T-helper 1 cell treated with Interleukin-12 subunit alpha and Interleukin-12 subunit beta and Interleukin-4 antibody, amounts not matched to agents 30 μg/mL and 1 μg/mL, for 36 hours (primary cell): ENCODE results near the gene ANKRD17.

ENCODE experiments used
- H3K27ac Mint-ChIP-seq: one replicate; pipeline ENCODE4 v1.8.0; 2021; ENCODE audit warnings: mild to moderate bottlenecking, mixed read lengths
- H3K27me3 Mint-ChIP-seq: one replicate; pipeline ENCODE4 v1.8.0; 2021; ENCODE audit warnings: low read depth, mixed read lengths
- H3K36me3 Mint-ChIP-seq: one replicate; pipeline ENCODE4 v1.8.0; 2021; ENCODE audit warnings: low read depth, mixed read lengths
- H3K4me1 Mint-ChIP-seq: one replicate; pipeline ENCODE4 v1.8.0; 2021; ENCODE audit warnings: low read depth, mixed read lengths
- H3K4me3 Mint-ChIP-seq: one replicate; pipeline ENCODE4 v1.8.0; 2021; ENCODE audit warnings: mild to moderate bottlenecking, moderate library complexity, mixed read lengths
- H3K9me3 Mint-ChIP-seq: one replicate; pipeline ENCODE4 v1.8.0; 2021; ENCODE audit warnings: mixed read lengths

Gene ANKRD17

DNA sequence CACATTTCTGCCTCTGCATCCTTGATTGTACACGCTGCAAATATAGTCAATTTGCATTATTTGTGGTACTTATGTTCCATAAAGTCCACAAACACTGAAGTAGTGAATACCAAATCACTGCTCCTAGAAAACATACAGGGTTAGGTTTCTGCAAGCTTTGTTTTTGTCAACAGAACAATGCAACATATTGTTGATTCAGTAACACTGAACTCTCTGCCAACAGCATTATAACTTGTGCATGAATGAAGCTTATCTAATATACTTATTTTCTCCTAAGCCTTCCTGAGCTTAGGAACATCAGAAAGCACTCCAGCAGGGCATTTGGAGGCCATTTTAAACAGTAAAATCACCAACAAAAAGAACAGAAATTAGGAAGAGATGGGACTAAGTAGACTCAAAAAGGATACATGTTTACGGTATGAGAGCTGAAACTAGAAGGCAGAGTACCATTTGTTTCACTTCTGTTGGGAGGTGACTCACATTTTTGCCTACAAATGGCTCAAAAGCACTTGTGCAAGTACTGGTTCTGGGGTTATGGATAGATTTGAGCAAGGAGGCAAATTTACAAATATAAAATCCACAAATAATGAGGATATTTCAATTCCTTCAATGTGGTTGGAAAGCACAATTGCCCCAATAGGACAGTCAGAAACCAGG lies 203.2 kb downstream of the ANKRD17 start:
- no peak overlapping the region for H3K27ac Mint-ChIP-seq
- no peak overlapping the region for H3K4me3 Mint-ChIP-seq
- H3K36me3 Mint-ChIP-seq, result peaks cover 43% of the 10 kb centered on the region
- no peaks in the 10 kb centered on the region for H3K9me3 Mint-ChIP-seq
- H3K4me1 Mint-ChIP-seq, result peaks cover 9% of the 10 kb centered on the region
- no peaks in the 10 kb centered on the region for H3K27me3 Mint-ChIP-seq

DNA sequence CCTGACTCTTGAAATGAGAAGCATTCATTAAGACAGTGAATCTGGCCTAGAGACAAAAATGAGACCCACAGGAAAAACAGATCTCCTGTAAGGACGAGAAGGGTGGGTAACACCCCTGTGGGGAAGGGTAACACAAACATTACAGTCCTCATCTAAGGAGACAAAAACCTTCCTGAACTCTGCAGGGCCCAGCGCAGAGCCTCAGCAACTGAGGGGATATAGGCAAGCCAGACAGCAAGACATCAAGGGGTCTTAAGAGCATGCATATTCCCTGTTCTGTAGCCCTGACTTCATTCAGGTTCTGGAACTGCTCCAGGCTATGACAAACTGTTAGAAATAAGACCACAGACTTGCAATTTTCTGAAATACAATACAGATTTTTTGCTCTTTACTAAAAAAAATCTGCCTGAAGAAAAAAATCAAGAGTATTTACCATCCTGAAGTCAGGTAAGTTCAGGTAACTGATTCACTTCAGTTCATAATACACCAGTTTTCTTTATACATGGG lies 204.6 kb downstream of the ANKRD17 start:
- H3K36me3 Mint-ChIP-seq, result peaks cover 33% of the 10 kb centered on the region
- H3K9me3 Mint-ChIP-seq, result no peaks in the 10 kb centered on the region

DNA sequence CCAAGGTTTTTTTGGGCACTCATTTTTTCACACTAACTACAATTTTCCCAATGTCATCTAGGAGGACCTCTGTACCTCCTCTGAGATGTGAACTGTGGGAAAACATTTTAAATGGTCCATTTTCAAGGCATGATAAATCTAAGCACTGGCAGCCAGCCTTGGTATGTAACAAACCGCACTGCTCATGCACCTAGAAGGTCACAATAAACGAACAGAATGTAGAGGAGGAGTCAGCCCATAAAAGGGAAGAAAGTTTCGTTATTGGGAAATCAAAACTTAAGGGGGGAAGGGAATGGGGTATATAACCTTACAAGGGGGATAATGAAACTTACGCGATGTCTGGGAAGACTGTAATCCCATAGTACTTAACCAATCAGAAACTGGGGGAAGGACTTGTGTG lies 205.5 kb downstream of the ANKRD17 start:
- H3K4me3 Mint-ChIP-seq, result no peak overlapping the region
- peaks cover 29% of the 10 kb centered on the region for H3K36me3 Mint-ChIP-seq
- H3K9me3 Mint-ChIP-seq, result no peaks in the 10 kb centered on the region
- peaks cover 9% of the 10 kb centered on the region for H3K4me1 Mint-ChIP-seq
- H3K27me3 Mint-ChIP-seq, result no peaks in the 10 kb centered on the region
- no peak overlapping the region for H3K27ac Mint-ChIP-seq

More for the DNA sequence above, 204.6 kb downstream of the ANKRD17 start:
- Mint-ChIP-seq H3K27me3 (no peaks in the 10 kb centered on the region), H3K4me1 (peaks cover 9% of the 10 kb centered on the region), H3K4me3 (no peak overlapping the region), H3K27ac (no peak overlapping the region)

DNA sequence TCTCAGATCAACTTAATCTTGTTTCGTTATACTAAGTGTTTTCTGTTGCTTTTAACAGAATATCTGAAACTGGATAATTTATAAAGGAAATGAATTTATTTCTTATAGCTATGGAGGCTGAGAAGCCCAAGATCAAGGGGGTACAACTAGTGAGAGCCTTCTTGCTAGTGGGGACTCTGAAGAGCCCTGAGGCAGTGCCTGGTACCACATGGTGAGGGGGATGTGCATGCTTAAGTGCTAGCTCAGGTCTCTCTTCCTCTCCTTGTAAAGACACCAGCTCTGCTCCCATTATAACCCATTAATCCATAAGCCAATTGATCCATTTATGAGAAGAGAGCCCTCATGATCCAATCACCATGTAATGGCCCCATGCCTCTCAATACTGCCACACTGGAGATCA lies 207.0 kb downstream of the ANKRD17 start:
- Mint-ChIP-seq H3K27me3 (no peaks in the 10 kb centered on the region), H3K36me3 (peaks cover 24% of the 10 kb centered on the region), H3K9me3 (no peaks in the 10 kb centered on the region), H3K4me3 (no peak overlapping the region), H3K4me1 (peaks cover 9% of the 10 kb centered on the region), H3K27ac (no peak overlapping the region)

DNA sequence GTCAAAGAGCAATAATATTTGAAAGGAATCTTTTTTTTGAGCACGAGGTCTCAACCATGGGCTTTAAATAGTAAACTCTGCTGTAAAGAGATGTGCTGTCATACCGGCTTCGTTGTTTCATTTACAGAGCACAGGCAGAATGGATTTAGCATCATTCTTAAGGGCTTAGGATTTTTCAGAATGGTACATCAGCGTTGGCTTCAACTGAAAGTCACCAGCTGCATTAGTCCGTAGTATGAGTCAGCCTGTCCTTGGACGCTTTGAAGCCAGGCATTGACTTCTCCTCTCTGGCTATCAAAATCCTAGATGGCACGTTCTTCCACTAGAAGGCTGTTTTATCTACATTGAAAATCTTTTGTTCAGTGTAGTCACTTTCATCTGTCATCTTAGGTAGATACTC lies 212.7 kb downstream of the ANKRD17 start:
- H3K36me3 Mint-ChIP-seq, result peaks cover 2% of the 10 kb centered on the region
- H3K4me1 Mint-ChIP-seq, result no peaks in the 10 kb centered on the region
- H3K27ac Mint-ChIP-seq, result no peak overlapping the region
- no peak overlapping the region for H3K4me3 Mint-ChIP-seq
- peaks cover 4% of the 10 kb centered on the region for H3K9me3 Mint-ChIP-seq
- no peaks in the 10 kb centered on the region for H3K27me3 Mint-ChIP-seq

DNA sequence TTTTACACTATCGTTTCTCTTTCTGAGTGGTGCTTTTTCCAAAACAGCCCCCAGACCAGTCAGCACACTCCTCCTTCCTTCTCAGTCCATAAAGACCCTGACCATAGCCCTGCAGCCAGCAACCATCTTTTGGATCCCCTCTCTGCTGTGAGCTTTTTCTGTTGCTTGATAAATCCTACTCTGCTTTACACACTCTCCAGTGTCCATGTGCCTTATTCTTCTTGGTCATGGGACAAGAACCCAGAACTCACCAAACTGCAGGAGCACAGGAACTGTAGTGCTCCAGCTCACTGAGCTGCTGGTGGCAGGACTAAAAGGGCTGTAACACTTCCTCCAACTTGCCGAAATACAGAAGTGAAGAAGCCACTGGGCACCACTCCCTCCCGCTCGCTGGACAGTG lies 221.5 kb downstream of the ANKRD17 start:
- Mint-ChIP-seq H3K4me3 (no peak overlapping the region), H3K36me3 (peaks cover 4% of the 10 kb centered on the region), H3K9me3 (peaks cover 15% of the 10 kb centered on the region), H3K27me3 (peaks cover 5% of the 10 kb centered on the region), H3K4me1 (no peaks in the 10 kb centered on the region), H3K27ac (no peak overlapping the region)

DNA sequence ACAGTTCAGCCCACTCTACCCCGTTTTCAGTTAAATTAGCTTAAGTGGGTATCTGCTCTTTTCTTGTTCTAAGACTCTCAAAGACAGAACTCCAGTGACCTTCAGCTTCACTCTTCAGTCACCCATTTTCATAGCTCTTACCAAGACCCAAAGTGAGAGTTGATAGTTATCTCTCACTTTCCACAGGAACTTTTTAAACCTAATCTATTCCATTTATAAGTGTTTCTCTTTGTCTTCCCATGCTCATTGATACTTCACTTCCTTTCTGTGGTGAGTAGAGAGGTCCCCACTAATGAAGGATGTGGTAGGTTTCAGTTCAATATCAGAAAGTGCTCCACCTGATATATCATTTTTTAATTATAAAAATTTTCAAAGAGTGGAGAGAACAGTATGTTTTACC lies 222.5 kb downstream of the ANKRD17 start:
- H3K27ac Mint-ChIP-seq, result no peak overlapping the region
- H3K4me3 Mint-ChIP-seq, result no peak overlapping the region

DNA sequence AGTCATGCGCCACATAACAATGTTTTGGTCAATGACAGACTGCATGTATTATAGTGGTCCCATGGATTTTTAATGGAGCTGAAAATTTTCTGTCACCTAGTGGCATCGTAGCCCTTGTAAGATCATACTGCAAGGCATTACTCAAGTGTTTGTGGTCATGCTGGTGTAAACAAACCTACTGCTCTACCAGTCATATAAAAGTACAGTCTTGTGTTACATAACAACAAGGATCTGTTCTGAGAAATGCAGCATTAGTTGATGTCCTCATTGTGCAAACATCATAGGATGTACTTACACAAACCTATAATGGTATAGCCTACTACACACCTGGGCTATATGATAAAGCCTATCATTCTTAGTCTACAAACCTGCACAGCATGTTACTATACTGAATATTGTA lies 223.7 kb downstream of the ANKRD17 start:
- peaks cover 5% of the 10 kb centered on the region for H3K27me3 Mint-ChIP-seq
- peaks cover 15% of the 10 kb centered on the region for H3K9me3 Mint-ChIP-seq
- no peak overlapping the region for H3K27ac Mint-ChIP-seq
- H3K4me3 Mint-ChIP-seq, result no peak overlapping the region
- no peaks in the 10 kb centered on the region for H3K4me1 Mint-ChIP-seq
- peaks cover 4% of the 10 kb centered on the region for H3K36me3 Mint-ChIP-seq

More for the DNA sequence above, 222.5 kb downstream of the ANKRD17 start:
- Mint-ChIP-seq H3K9me3 (peaks cover 15% of the 10 kb centered on the region), H3K36me3 (peaks cover 4% of the 10 kb centered on the region), H3K27me3 (peaks cover 5% of the 10 kb centered on the region), H3K4me1 (no peaks in the 10 kb centered on the region)

DNA sequence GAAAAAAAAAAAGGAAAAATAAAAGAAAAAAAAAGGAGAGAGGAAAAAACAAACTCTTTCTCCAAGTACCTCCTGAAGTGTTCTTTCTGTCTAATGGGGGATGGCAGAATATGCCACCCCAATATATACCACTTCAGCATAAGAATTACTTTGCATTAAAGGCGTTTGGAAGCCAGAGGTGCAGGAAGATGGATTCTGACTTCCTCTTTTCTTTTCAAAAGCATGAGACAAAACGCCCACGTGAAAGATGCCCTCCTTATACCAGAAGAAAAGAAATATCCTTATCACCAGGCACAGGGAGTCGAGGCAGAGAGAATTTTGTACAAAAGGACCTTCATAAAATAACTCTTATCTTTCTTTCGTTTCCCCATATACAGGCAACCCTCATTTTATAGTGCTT lies 230.0 kb downstream of the ANKRD17 start:
- H3K27ac Mint-ChIP-seq, result no peak overlapping the region
- peaks cover 2% of the 10 kb centered on the region for H3K4me1 Mint-ChIP-seq
- peaks cover 3% of the 10 kb centered on the region for H3K27me3 Mint-ChIP-seq

More for the DNA sequence above, 230.0 kb downstream of the ANKRD17 start:
- Mint-ChIP-seq H3K4me3 (no peak overlapping the region), H3K9me3 (no peaks in the 10 kb centered on the region), H3K36me3 (no peaks in the 10 kb centered on the region)
